BE2C (cell line): Measurements from ENCODE around the gene MSX2.
"Not testable (repeated sequence)": the region's sequence is repeated elsewhere in the genome, so short reads cannot be mapped to it uniquely, and the experiment has no call there.

ENCODE experiments used
- DNase-seq: peaks from one replicate; pipeline ENCODE4 v3.0.0-alpha.2; 2020
- H3K27me3 ChIP-seq: fragments of 250-450 bp; sonication (Bioruptor Pico); 2 replicates; pipeline ENCODE4 v1.5.1; 2020; ENCODE audit warnings: mild to moderate bottlenecking
- H3K36me3 ChIP-seq: fragments of 250-450 bp; sonication (Bioruptor Pico); 2 replicates; pipeline ENCODE4 v1.5.1; 2020; ENCODE audit warnings: mild to moderate bottlenecking
- H3K4me1 ChIP-seq: fragments of 250-450 bp; sonication (Bioruptor Pico); 2 replicates; pipeline ENCODE4 v1.5.1; 2020
- H3K4me3 ChIP-seq: 2 replicates; pipeline ENCODE4 v1.5.1; 2011; ENCODE audit warnings: low read depth, low read length
- H3K9me3 ChIP-seq: fragments of 250-450 bp; sonication (Bioruptor Pico); 2 replicates; pipeline ENCODE4 v1.5.1; 2020
- CTCF ChIP-seq: IDR thresholded peaks from 2 replicates; pipeline ENCODE4 v1.5.1; 2012; ENCODE audit warnings: mild to moderate bottlenecking, low read depth, low read length

The MSX2 gene

GRCh38 chr5:174760721-174761120 lies 36.3 kb downstream of the MSX2 start:
- 0 out of 2 replicates have a peak, but pooled peaks cover 3% of the 10 kb centered on the region for H3K27me3 ChIP-seq
- no peak for DNase-seq
- H3K9me3 ChIP-seq = no peaks in the 10 kb centered on the region
- H3K4me1 ChIP-seq = no peaks in the 10 kb centered on the region
- no peaks in the 10 kb centered on the region for H3K36me3 ChIP-seq
- no peak overlapping the region for H3K4me3 ChIP-seq
- TF ChIP-seq CTCF = no peak

GRCh38 chr5:174761341-174761740 lies 37.0 kb downstream of the MSX2 start:
- H3K4me1 ChIP-seq, H3K36me3 ChIP-seq, H3K9me3 ChIP-seq, H3K4me3 ChIP-seq, H3K27me3 ChIP-seq, DNase-seq: not testable (repeated sequence)

- TF ChIP-seq CTCF = no peak
These were observed 39.9 kb downstream of the MSX2 start for GRCh38 chr5:174764309-174764708.

GRCh38 chr5:174765540-174765939 lies 41.2 kb downstream of the MSX2 start:
- Histone ChIP-seq H3K27me3 (0 out of 2 replicates have a peak, but pooled peaks cover 3% of the 10 kb centered on the region), H3K36me3 (no peaks in the 10 kb centered on the region), H3K4me1 (no peaks in the 10 kb centered on the region), H3K4me3 (no peak overlapping the region), H3K9me3 (no peaks in the 10 kb centered on the region)
- no peak for TF ChIP-seq CTCF
- no peak for DNase-seq

More at GRCh38 chr5:174764309-174764708, 39.9 kb downstream of the MSX2 start:
- Histone ChIP-seq H3K27me3 (0 out of 2 replicates have a peak, but pooled peaks cover 3% of the 10 kb centered on the region), H3K4me3 (no peak overlapping the region), H3K36me3 (no peaks in the 10 kb centered on the region), H3K9me3 (no peaks in the 10 kb centered on the region), H3K4me1 (no peaks in the 10 kb centered on the region)
- no peak for DNase-seq

GRCh38 chr5:174767670-174768069 lies 43.3 kb downstream of the MSX2 start:
- DNase-seq = no peak
- H3K4me1 ChIP-seq = no peaks in the 10 kb centered on the region
- no peak for TF ChIP-seq CTCF
- H3K27me3 ChIP-seq = peaks cover 3% of the 10 kb centered on the region
- H3K9me3 ChIP-seq = no peaks in the 10 kb centered on the region
- H3K4me3 ChIP-seq = no peak overlapping the region
- H3K36me3 ChIP-seq = no peaks in the 10 kb centered on the region

- H3K36me3 ChIP-seq = no peaks in the 10 kb centered on the region
- no peak for DNase-seq
- H3K9me3 ChIP-seq = no peaks in the 10 kb centered on the region
- H3K4me1 ChIP-seq = no peaks in the 10 kb centered on the region
- no peak for TF ChIP-seq CTCF
- H3K4me3 ChIP-seq = no peak overlapping the region
- H3K27me3 ChIP-seq = peaks cover 6% of the 10 kb centered on the region
These were observed 44.6 kb downstream of the MSX2 start for GRCh38 chr5:174769005-174769404.

GRCh38 chr5:174773371-174773770 lies 49.0 kb downstream of the MSX2 start:
- Histone ChIP-seq H3K36me3 (no peaks in the 10 kb centered on the region), H3K27me3 (peaks cover 12% of the 10 kb centered on the region), H3K4me1 (no peaks in the 10 kb centered on the region), H3K9me3 (no peaks in the 10 kb centered on the region), H3K4me3 (no peak overlapping the region)
- no peak for DNase-seq
- no peak for TF ChIP-seq CTCF
